Measurements from ENCODE around the gene ITGAD. TPM values are rescaled to one million over a fixed set of nuclear protein-coding genes. Genes with fewer than 3 reads are reported as not detected.
A peak's percentile ranks its signal among the peaks of the same experiment; 100 is the strongest.

ITGAD gene
- total and polyA plus RNA-seq, 2 of the 13 experiments (the other 11 are each of a cell fraction or from before 2014, with no cell fraction given) = not detected

DNA sequence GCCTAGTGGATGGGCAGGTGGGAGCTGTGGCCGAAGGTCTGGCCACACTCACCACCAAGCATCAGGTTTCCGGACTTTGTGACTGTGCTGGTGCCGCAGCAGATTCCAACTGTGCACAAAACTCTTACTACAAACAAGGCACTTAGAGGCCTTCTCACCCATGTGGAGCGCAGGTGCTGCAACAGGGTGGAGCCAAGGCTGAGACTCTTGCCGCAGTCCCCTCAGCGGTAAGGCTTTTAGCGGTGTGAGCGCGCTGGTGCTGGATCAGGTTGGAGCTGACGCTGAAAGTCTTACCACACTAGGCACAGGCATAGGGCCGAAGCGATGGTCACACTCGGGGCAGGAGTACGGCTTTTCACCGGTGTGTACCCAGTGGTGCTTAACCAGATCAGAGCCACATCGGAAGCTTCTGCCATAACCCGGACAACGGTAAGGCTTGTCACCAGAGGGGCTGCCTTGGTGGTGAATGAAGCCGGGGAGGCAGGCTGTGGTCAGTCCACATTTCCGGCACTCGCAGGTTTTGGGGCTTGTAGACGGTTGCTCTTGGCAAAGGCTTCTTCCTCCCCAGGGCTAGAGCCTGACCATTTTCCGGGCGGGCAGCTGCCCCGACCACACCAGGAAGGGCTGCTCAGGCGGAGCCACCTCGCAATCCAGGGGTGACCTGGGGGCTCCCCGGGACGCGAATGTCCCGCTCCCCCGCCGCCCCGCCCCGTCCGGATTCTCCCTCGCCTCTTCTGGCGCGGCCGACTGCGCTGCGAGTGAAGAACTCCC lies 65.1 kb downstream of the ITGAD start (continued):
- TF ChIP-seq KLF16 (CRISPR knock-in tag; IDR thresholded peaks at IDR 0.05) (peak in 1 of 2 experiments; percentile 82; a peak in 2 of 4 replicates), ZNF138 (CRISPR knock-in tag; IDR thresholded peaks at IDR 0.05; ENCODE audit: low read depth) (peak; percentile 96; the same call in 1 of the 2 replicates), CCDC6 (CRISPR knock-in tag; IDR thresholded peaks at IDR 0.05) (peak; percentile 94), GATAD2A (CRISPR knock-in tag; IDR thresholded peaks at IDR 0.05) (peak; percentile 84), ZNF775 (CRISPR knock-in tag; IDR thresholded peaks at IDR 0.05; ENCODE audit: borderline replicate concordance) (no peak), FLYWCH1 (CRISPR knock-in tag; IDR thresholded peaks at IDR 0.05) (no peak; the same call in 1 of the 2 replicates), RFXANK (CRISPR knock-in tag; IDR thresholded peaks at IDR 0.05) (no peak), MTA3 (CRISPR knock-in tag; IDR thresholded peaks at IDR 0.05) (no peak), TAF1 (CRISPR knock-in tag; IDR thresholded peaks at IDR 0.05) (peak; percentile 90), CBX1 (IDR thresholded peaks at IDR 0.05; ENCODE audit: low read depth) (peak; percentile 44), ZNF503 (CRISPR knock-in tag; IDR thresholded peaks at IDR 0.05) (no peak), FOXA1 (IDR thresholded peaks at IDR 0.05) (no peak), FOXA1 (CRISPR knock-in tag; IDR thresholded peaks at IDR 0.05) (peak; percentile 76), ZNF644 (CRISPR knock-in tag; IDR thresholded peaks at IDR 0.05; ENCODE audit: low read depth) (peak; percentile 81), SMAD9 (CRISPR knock-in tag; IDR thresholded peaks at IDR 0.05) (peak; percentile 95; the same call in 1 of the 2 replicates)
- TF ChIP-seq, protein P1, sequence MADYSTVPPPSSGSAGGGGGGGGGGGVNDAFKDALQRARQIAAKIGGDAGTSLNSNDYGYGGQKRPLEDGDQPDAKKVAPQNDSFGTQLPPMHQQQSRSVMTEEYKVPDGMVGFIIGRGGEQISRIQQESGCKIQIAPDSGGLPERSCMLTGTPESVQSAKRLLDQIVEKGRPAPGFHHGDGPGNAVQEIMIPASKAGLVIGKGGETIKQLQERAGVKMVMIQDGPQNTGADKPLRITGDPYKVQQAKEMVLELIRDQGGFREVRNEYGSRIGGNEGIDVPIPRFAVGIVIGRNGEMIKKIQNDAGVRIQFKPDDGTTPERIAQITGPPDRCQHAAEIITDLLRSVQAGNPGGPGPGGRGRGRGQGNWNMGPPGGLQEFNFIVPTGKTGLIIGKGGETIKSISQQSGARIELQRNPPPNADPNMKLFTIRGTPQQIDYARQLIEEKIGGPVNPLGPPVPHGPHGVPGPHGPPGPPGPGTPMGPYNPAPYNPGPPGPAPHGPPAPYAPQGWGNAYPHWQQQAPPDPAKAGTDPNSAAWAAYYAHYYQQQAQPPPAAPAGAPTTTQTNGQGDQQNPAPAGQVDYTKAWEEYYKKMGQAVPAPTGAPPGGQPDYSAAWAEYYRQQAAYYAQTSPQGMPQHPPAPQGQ (CRISPR knock-in tag; IDR thresholded peaks at IDR 0.05; ENCODE audit: borderline replicate concordance) = 0 out of 2 replicates have a peak, but pooled peaks have one; percentile 76
- TF ChIP-seq, protein P2, sequence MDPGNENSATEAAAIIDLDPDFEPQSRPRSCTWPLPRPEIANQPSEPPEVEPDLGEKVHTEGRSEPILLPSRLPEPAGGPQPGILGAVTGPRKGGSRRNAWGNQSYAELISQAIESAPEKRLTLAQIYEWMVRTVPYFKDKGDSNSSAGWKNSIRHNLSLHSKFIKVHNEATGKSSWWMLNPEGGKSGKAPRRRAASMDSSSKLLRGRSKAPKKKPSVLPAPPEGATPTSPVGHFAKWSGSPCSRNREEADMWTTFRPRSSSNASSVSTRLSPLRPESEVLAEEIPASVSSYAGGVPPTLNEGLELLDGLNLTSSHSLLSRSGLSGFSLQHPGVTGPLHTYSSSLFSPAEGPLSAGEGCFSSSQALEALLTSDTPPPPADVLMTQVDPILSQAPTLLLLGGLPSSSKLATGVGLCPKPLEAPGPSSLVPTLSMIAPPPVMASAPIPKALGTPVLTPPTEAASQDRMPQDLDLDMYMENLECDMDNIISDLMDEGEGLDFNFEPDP (CRISPR knock-in tag; conservative IDR thresholded peaks at IDR 0.05) = no peak
- TF ChIP-seq, protein P3, sequence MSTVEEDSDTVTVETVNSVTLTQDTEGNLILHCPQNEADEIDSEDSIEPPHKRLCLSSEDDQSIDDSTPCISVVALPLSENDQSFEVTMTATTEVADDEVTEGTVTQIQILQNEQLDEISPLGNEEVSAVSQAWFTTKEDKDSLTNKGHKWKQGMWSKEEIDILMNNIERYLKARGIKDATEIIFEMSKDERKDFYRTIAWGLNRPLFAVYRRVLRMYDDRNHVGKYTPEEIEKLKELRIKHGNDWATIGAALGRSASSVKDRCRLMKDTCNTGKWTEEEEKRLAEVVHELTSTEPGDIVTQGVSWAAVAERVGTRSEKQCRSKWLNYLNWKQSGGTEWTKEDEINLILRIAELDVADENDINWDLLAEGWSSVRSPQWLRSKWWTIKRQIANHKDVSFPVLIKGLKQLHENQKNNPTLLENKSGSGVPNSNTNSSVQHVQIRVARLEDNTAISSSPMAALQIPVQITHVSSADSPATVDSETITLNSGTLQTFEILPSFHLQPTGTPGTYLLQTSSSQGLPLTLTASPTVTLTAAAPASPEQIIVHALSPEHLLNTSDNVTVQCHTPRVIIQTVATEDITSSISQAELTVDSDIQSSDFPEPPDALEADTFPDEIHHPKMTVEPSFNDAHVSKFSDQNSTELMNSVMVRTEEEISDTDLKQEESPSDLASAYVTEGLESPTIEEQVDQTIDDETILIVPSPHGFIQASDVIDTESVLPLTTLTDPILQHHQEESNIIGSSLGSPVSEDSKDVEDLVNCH (CRISPR knock-in tag; IDR thresholded peaks at IDR 0.05) = 0 out of 2 replicates have a peak, but pooled peaks have one; percentile 81
- TF ChIP-seq, protein P4, sequence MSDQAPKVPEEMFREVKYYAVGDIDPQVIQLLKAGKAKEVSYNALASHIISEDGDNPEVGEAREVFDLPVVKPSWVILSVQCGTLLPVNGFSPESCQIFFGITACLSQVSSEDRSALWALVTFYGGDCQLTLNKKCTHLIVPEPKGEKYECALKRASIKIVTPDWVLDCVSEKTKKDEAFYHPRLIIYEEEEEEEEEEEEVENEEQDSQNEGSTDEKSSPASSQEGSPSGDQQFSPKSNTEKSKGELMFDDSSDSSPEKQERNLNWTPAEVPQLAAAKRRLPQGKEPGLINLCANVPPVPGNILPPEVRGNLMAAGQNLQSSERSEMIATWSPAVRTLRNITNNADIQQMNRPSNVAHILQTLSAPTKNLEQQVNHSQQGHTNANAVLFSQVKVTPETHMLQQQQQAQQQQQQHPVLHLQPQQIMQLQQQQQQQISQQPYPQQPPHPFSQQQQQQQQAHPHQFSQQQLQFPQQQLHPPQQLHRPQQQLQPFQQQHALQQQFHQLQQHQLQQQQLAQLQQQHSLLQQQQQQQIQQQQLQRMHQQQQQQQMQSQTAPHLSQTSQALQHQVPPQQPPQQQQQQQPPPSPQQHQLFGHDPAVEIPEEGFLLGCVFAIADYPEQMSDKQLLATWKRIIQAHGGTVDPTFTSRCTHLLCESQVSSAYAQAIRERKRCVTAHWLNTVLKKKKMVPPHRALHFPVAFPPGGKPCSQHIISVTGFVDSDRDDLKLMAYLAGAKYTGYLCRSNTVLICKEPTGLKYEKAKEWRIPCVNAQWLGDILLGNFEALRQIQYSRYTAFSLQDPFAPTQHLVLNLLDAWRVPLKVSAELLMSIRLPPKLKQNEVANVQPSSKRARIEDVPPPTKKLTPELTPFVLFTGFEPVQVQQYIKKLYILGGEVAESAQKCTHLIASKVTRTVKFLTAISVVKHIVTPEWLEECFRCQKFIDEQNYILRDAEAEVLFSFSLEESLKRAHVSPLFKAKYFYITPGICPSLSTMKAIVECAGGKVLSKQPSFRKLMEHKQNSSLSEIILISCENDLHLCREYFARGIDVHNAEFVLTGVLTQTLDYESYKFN (CRISPR knock-in tag; conservative IDR thresholded peaks at IDR 0.05) = peak; percentile 89

All from HepG2 (cell line).